ENCODE data around the gene LECT2.

The LECT2 gene

DNA sequence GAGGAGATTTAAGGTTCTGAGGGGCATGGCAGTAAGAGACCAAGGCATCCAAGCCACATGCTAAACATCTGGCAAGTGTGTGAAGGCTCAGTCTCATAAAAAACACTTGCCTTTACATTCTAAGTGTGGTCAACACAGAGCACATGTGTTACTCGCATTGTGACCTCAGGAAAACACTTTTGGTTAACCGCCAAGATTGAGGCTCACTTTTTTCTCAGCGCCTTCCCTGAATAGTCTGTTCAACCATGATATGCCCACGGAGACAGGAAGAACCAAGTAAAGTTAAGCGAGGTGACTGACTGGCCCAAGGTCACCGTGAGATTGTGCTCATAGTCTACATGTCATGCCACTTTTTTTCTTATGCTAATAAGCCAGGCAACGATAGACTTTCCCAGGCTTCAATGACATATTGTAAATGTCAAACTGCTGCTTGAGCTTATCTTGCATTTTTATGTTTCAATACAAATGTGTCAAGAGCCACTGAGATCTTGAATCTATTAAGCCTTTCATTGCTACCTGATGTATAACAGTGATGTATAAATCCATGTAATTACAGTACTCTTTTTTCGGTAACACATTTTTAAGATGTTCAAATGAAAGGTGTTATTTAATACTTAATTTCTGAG is 38.0 kb downstream of the LECT2 start:
- Histone ChIP-seq H3K9ac (ENCODE audit: insufficient read length) (no peak overlapping the region), H3K36me3 (ENCODE audit: insufficient read depth, low read length) (no peaks in the 10 kb centered on the region), H3K27ac (no peak overlapping the region), H3K4me3 (no peak overlapping the region), H3K9me3 (ENCODE audit: low read depth, low read length) (no peaks in the 10 kb centered on the region)
- no peak for DNase-seq (ENCODE audit: low read depth, low spot score)
- TF ChIP-seq FOXP2 (optimal IDR thresholded peaks at IDR 0.05; ENCODE audit: control extremely low read depth, extremely low read length, insufficient read depth), result no peak
- no peak for TF ChIP-seq POLR2AphosphoS5 (IDR thresholded peaks at IDR 0.05; ENCODE audit: borderline replicate concordance, low read depth, low read length)
- TF ChIP-seq EZH2 (IDR thresholded peaks at IDR 0.05), result no peak

DNA sequence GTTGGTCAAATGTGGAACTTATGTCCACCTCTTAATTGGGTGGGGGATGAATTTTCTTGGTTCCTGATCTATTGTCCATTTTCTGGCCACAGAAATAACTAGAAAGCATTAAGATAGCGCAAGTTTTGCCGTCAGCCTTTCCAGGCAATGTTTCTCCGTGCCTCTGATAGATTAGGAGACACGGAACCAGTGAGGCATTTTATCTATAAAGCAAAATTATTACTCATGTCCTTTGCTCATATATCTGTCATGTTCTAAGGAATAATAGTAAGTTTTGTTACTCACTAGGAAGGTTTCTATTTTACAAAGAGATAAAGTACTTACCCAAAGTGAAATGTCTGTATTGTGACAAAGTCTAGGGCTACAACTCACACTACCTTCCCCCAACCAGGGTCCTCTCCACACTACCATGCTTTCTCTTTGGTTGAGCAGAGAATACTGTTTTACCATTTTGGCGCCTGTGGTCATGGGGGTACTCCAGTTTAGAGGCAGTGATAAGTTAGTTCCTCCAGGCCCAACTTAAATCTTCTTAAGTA is 39.2 kb downstream of the LECT2 start:
- Histone ChIP-seq H3K27ac (no peak overlapping the region), H3K4me3 (no peak overlapping the region), H3K9ac (ENCODE audit: insufficient read length) (no peak overlapping the region), H3K9me3 (ENCODE audit: low read depth, low read length) (no peaks in the 10 kb centered on the region), H3K36me3 (ENCODE audit: insufficient read depth, low read length) (no peaks in the 10 kb centered on the region)
- no peak for DNase-seq (ENCODE audit: low read depth, low spot score)
- no peak for TF ChIP-seq POLR2AphosphoS5 (IDR thresholded peaks at IDR 0.05; ENCODE audit: borderline replicate concordance, low read depth, low read length)
- TF ChIP-seq EZH2 (IDR thresholded peaks at IDR 0.05), result no peak
- TF ChIP-seq FOXP2 (optimal IDR thresholded peaks at IDR 0.05; ENCODE audit: control extremely low read depth, extremely low read length, insufficient read depth), result no peak

DNA sequence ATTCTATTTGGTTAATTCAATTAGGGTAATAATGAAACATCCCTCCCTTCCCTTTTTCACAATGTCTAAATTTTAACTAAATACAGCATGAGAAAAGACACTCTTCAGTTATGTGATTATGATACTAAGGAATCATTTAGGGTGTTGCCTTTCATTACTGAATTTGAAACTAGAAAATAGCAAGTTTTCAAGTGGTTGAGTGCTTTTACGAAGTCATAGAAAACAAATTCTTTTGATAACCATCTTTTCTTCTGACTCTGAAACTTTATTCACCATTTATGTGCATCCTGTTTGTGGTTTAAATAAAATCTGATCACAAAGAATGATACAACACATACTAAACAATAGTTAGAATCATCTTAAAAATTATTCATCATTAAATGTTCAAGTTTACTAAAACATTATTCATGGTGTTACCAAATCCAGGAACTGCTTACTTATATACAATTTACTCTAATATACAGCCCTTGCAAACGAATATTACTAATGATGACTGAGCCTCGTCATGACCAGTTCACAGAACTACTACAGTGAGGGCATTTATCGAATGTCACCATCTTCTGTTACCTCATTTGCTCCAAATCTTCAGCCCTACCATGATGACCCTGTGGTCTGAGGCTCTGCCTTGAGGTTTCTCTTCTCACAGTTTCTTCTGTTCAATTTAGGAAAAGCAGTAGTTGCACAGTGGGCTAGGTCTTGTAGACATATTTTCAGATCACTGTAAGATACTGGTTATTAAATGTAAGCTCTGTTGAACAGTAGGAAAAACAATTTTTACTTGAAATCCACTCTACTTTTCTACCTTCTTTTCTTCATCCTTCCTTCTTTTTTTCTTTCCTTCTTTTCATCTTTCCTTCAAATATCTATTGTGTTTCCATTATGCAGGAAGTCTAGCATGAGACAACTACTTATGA is 40.8 kb downstream of the LECT2 start:
- Histone ChIP-seq H3K9ac (ENCODE audit: insufficient read length) (no peak overlapping the region), H3K36me3 (ENCODE audit: insufficient read depth, low read length) (no peaks in the 10 kb centered on the region), H3K27ac (no peak overlapping the region), H3K9me3 (ENCODE audit: low read depth, low read length) (no peaks in the 10 kb centered on the region), H3K4me3 (no peak overlapping the region)
- no peak for DNase-seq (ENCODE audit: low read depth, low spot score)
- TF ChIP-seq POLR2AphosphoS5 (IDR thresholded peaks at IDR 0.05; ENCODE audit: borderline replicate concordance, low read depth, low read length) (no peak), FOXP2 (optimal IDR thresholded peaks at IDR 0.05; ENCODE audit: control extremely low read depth, extremely low read length, insufficient read depth) (no peak), EZH2 (IDR thresholded peaks at IDR 0.05) (no peak)

- TF ChIP-seq EZH2 (IDR thresholded peaks at IDR 0.05) (no peak), FOXP2 (optimal IDR thresholded peaks at IDR 0.05; ENCODE audit: control extremely low read depth, extremely low read length, insufficient read depth) (no peak), POLR2AphosphoS5 (IDR thresholded peaks at IDR 0.05; ENCODE audit: borderline replicate concordance, low read depth, low read length) (no peak)
- H3K9ac ChIP-seq (ENCODE audit: insufficient read length), result no peak overlapping the region
- H3K9me3 ChIP-seq (ENCODE audit: low read depth, low read length), result no peaks in the 10 kb centered on the region
- H3K36me3 ChIP-seq (ENCODE audit: insufficient read depth, low read length), result no peaks in the 10 kb centered on the region
- H3K4me3 ChIP-seq, result no peak overlapping the region
- no peak overlapping the region for H3K27ac ChIP-seq
- no peak for DNase-seq (ENCODE audit: low read depth, low spot score)
Observed at GRCh38 chr5:135905144-135905543, 49.6 kb downstream of the LECT2 start.

- TF ChIP-seq POLR2AphosphoS5 (IDR thresholded peaks at IDR 0.05; ENCODE audit: borderline replicate concordance, low read depth, low read length) (no peak), EZH2 (IDR thresholded peaks at IDR 0.05) (no peak), FOXP2 (optimal IDR thresholded peaks at IDR 0.05; ENCODE audit: control extremely low read depth, extremely low read length, insufficient read depth) (no peak)
- Histone ChIP-seq H3K27ac (no peak overlapping the region), H3K4me3 (no peak overlapping the region), H3K9ac (ENCODE audit: insufficient read length) (no peak overlapping the region), H3K9me3 (ENCODE audit: low read depth, low read length) (no peaks in the 10 kb centered on the region), H3K36me3 (ENCODE audit: insufficient read depth, low read length) (no peaks in the 10 kb centered on the region)
- DNase-seq (ENCODE audit: low read depth, low spot score), result no peak
Observed at GRCh38 chr5:135901633-135902032, 53.1 kb downstream of the LECT2 start.

GRCh38 chr5:135900276-135900675 is 54.5 kb downstream of the LECT2 start:
- Histone ChIP-seq H3K4me3 (no peak overlapping the region), H3K36me3 (ENCODE audit: insufficient read depth, low read length) (no peaks in the 10 kb centered on the region), H3K9me3 (ENCODE audit: low read depth, low read length) (no peaks in the 10 kb centered on the region), H3K27ac (no peak overlapping the region), H3K9ac (ENCODE audit: insufficient read length) (no peak overlapping the region)
- DNase-seq (ENCODE audit: low read depth, low spot score), result no peak
- TF ChIP-seq POLR2AphosphoS5 (IDR thresholded peaks at IDR 0.05; ENCODE audit: borderline replicate concordance, low read depth, low read length) (no peak), FOXP2 (optimal IDR thresholded peaks at IDR 0.05; ENCODE audit: control extremely low read depth, extremely low read length, insufficient read depth) (no peak), EZH2 (IDR thresholded peaks at IDR 0.05) (no peak)

DNA sequence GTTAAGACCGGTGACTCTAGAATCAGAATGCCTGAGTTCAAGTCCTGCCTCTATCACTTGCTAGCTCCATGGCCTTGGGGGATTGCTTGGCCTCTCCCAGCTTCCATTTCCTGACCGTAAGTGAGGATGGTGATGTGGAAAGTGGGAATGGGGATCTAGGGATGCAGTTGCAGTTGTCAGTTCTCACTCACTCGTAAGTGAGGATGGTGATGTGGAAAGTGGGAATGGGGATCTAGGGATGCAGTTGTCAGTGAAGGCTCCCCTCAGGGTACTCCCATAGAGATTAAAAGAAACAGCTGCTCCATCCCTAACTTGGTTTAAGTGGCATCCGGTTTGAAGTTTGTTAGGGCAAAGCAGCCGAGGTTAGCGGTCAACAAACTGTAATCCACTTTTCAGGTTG is 56.1 kb downstream of the LECT2 start:
- no peaks in the 10 kb centered on the region for H3K36me3 ChIP-seq (ENCODE audit: insufficient read depth, low read length)
- TF ChIP-seq POLR2AphosphoS5 (IDR thresholded peaks at IDR 0.05; ENCODE audit: borderline replicate concordance, low read depth, low read length) (no peak), FOXP2 (optimal IDR thresholded peaks at IDR 0.05; ENCODE audit: control extremely low read depth, extremely low read length, insufficient read depth) (no peak), EZH2 (IDR thresholded peaks at IDR 0.05) (no peak)
- no peak overlapping the region for H3K27ac ChIP-seq
- H3K9me3 ChIP-seq (ENCODE audit: low read depth, low read length), result no peaks in the 10 kb centered on the region
- no peak overlapping the region for H3K4me3 ChIP-seq
- H3K9ac ChIP-seq (ENCODE audit: insufficient read length), result no peak overlapping the region
- DNase-seq (ENCODE audit: low read depth, low spot score), result no peak
